Caco-2 (cell line): ENCODE data around the gene TCAF2. TPM values are rescaled to one million over a fixed set of nuclear protein-coding genes. Genes with fewer than 3 reads are reported as not detected.
"Not testable (repeated sequence)": the region's sequence is repeated elsewhere in the genome, so short reads cannot be mapped to it uniquely, and the experiment has no call there.

Source experiments
- BruUV-seq: library from RNA; stranded (reverse); fragments of 400-500 nt; replicated peaks from 2 replicates; lab custom pipeline; 2021; lab: Mats Ljungman, UMichigan
- CTCF ChIA-PET: fragments of 300-600 bp; sonication (Branson Sonifier 250); formaldehyde crosslinking; loops from one replicate; lab custom pipeline; 2022; ENCODE audit warnings: antibody characterized with exemption; lab: Charles Lee
- POLR2A ChIA-PET: fragments of 300-600 bp; sonication (Branson Sonifier 250); formaldehyde crosslinking; loops from one replicate; lab custom pipeline; 2022; ENCODE audit warnings: antibody characterized with exemption; lab: Charles Lee
- DNase-seq, 2 experiments: peaks; one replicate each; pipeline versions ENCODE4 v3.0.0 to v3.0.0-alpha.2; 2020 to 2022
- H3K27me3 ChIP-seq: replicated peaks from 2 replicates; pipeline ENCODE4 v1.6.0; 2011; ENCODE audit warnings: low read length; ENCODE audit not compliant: control insufficient read depth, insufficient read depth
- H3K36me3 ChIP-seq: 2 replicates; pipeline ENCODE4 v1.5.1; 2011; ENCODE audit warnings: low read length; ENCODE audit not compliant: control insufficient read depth, insufficient read depth
- H3K4me1 ChIP-seq: fragments of 250-450 bp; sonication (Bioruptor Pico); 2 replicates; pipeline ENCODE4 v1.5.1; 2020; ENCODE audit warnings: mild to moderate bottlenecking
- H3K4me3 ChIP-seq: 2 replicates; pipeline ENCODE4 v1.5.1; 2011; ENCODE audit warnings: low read depth, mild to moderate bottlenecking, control low read depth, low read length
- H3K9me3 ChIP-seq: fragments of 250-450 bp; sonication (Bioruptor Pico); 2 replicates; pipeline ENCODE4 v1.5.1; 2020; ENCODE audit warnings: mild to moderate bottlenecking, moderate library complexity
- H3K27ac Mint-ChIP-seq: one replicate; pipeline ENCODE4 v1.8.0; 2022; ENCODE audit warnings: mixed read lengths; ENCODE audit not compliant: unreplicated experiment
- H3K27me3 Mint-ChIP-seq: one replicate; pipeline ENCODE4 v1.8.0; 2022; ENCODE audit warnings: mixed read lengths; ENCODE audit not compliant: insufficient read depth, unreplicated experiment
- H3K36me3 Mint-ChIP-seq: one replicate; pipeline ENCODE4 v1.8.0; 2022; ENCODE audit warnings: mild to moderate bottlenecking, mixed read lengths; ENCODE audit not compliant: insufficient read depth, unreplicated experiment
- H3K4me1 Mint-ChIP-seq: one replicate; pipeline ENCODE4 v1.8.0; 2022; ENCODE audit warnings: low read depth, mixed read lengths; ENCODE audit not compliant: unreplicated experiment
- H3K4me3 Mint-ChIP-seq: one replicate; pipeline ENCODE4 v1.8.0; 2022; ENCODE audit warnings: mild to moderate bottlenecking, moderate library complexity, mixed read lengths; ENCODE audit not compliant: unreplicated experiment
- H3K9me3 Mint-ChIP-seq: one replicate; pipeline ENCODE4 v1.8.0; 2022; ENCODE audit warnings: mixed read lengths; ENCODE audit not compliant: unreplicated experiment
- intact Hi-C: fragments of 100-400 bp; cut with micrococcal nuclease; formaldehyde crosslinking; loops from one replicate; pipeline ENCODE4 v1.10.0; 2022; ENCODE audit not compliant: unreplicated experiment
- total RNA-seq: library from RNA; stranded (reverse); gene quantifications from 2 replicates; pipeline ENCODE4 v1.2.3, GENCODE V29; 2022

The TCAF2 gene
- total RNA-seq, 1 experiment from 2014 or later, result not detected

GRCh38 chr7:143649902-143650301 is 29.1 kb downstream of the TCAF2 start:
- H3K36me3 Mint-ChIP-seq, H3K4me3 ChIP-seq, CTCF ChIA-PET, H3K27ac Mint-ChIP-seq, H3K9me3 ChIP-seq, H3K27me3 ChIP-seq, BruUV-seq, H3K4me3 Mint-ChIP-seq, H3K4me1 ChIP-seq, POLR2A ChIA-PET, H3K27me3 Mint-ChIP-seq, intact Hi-C loops, H3K9me3 Mint-ChIP-seq, H3K36me3 ChIP-seq, DNase-seq, H3K4me1 Mint-ChIP-seq: not testable (repeated sequence)

GRCh38 chr7:143650447-143650846 is 29.7 kb downstream of the TCAF2 start:
- POLR2A ChIA-PET, H3K27ac Mint-ChIP-seq, intact Hi-C loops, CTCF ChIA-PET, H3K36me3 Mint-ChIP-seq, H3K4me3 Mint-ChIP-seq, H3K27me3 ChIP-seq, H3K4me3 ChIP-seq, H3K4me1 ChIP-seq, H3K9me3 Mint-ChIP-seq, BruUV-seq, H3K9me3 ChIP-seq, H3K36me3 ChIP-seq, H3K4me1 Mint-ChIP-seq, DNase-seq, H3K27me3 Mint-ChIP-seq: not testable (repeated sequence)

Other genes with a start within 250 kb of the TCAF2 start
- 147 and 160 TPM in 2 replicates for gene ZYX, start 239.6 kb upstream of the TCAF2 start, total RNA-seq
- 66.6 and 69.2 TPM in 2 replicates for gene EPHA1, start 212.1 kb upstream of the TCAF2 start, total RNA-seq
- not detected in 2 replicates for gene TAS2R60, start 177.5 kb upstream of the TCAF2 start, total RNA-seq
- not detected in 2 replicates for gene TAS2R41, start 143.1 kb upstream of the TCAF2 start, total RNA-seq
- gene CTAGE15, start 49.2 kb upstream of the TCAF2 start, total RNA-seq, result not detected in 2 replicates
- not detected in 2 replicates for gene CTAGE6, start 136.7 kb downstream of the TCAF2 start, total RNA-seq